Mucosa of descending colon (tissue), 3 donors: Measurements from ENCODE around the gene COQ8B. TPM values are rescaled to one million over a fixed set of nuclear protein-coding genes. Genes with fewer than 3 reads are reported as not detected.
"Not testable (repeated sequence)": the region's sequence is repeated elsewhere in the genome, so short reads cannot be mapped to it uniquely, and the experiment has no call there.

Experiments used
- ATAC-seq: fragments of 200-7000 bp; cut with Tn5 transposase; one replicate; pipeline ENCODE4 v1.9.1; 2020; ENCODE audit warnings: mild to moderate bottlenecking, moderate library complexity
- DNase-seq, 3 donors: peaks; one replicate each; pipeline ENCODE4 v3.0.0-alpha.2; 2020
- H3K36me3 ChIP-seq: fragments of 200-600 bp; one replicate; pipeline ENCODE4 v1.8.0; 2021; ENCODE audit warnings: low read depth, mild to moderate bottlenecking
- H3K4me1 ChIP-seq: fragments of 200-600 bp; one replicate; pipeline ENCODE4 v1.8.0; 2021; ENCODE audit warnings: low read depth, mild to moderate bottlenecking
- H3K4me3 ChIP-seq: fragments of 200-600 bp; one replicate; pipeline ENCODE4 v1.8.0; 2021; ENCODE audit warnings: mild to moderate bottlenecking
- H3K9me3 ChIP-seq: fragments of 200-600 bp; one replicate; pipeline ENCODE4 v1.8.0; 2021; ENCODE audit warnings: mild to moderate bottlenecking
- intact Hi-C, 2 donors: fragments of 100-400 bp; cut with DNase I in 1 of 2; cut with micrococcal nuclease in 1 of 2; formaldehyde crosslinking; loops; one replicate each; pipeline versions ENCODE4 v1.11.0 to v1.11.1; 2022; cut with DNase I, micrococcal nuclease
- total RNA-seq, 3 donors: library from RNA; stranded (reverse); fragmentation: NEBNext Ultra II Directional in 2 of 3; extraction: Animal tissue kit (Norgen Biotek cat#: 25700) in 2 of 3; gene quantifications; one replicate each; pipeline versions ENCODE4 v1.2.1 to v1.2.4, GENCODE V29; 2021 to 2023
- TF ChIP-seq, protein P1 (sequence below): fragments of 200-600 bp; IDR thresholded peaks from one replicate; pipeline ENCODE4 v1.8.0; 2022; ENCODE audit warnings: antibody characterized with exemption, mild to moderate bottlenecking
- donor health status: DM: no; HTN: no; CAD: no; lungs with moderate emphysema.
- donor health status: DM: no; HTN: no; CAD: no.
- donor health status: DM: no; HTN: yes; CAD: no.

COQ8B gene
- total RNA-seq, 3 donors from 2014 or later: 29.9 to 49.2 (median 39.3) TPM

DNA sequence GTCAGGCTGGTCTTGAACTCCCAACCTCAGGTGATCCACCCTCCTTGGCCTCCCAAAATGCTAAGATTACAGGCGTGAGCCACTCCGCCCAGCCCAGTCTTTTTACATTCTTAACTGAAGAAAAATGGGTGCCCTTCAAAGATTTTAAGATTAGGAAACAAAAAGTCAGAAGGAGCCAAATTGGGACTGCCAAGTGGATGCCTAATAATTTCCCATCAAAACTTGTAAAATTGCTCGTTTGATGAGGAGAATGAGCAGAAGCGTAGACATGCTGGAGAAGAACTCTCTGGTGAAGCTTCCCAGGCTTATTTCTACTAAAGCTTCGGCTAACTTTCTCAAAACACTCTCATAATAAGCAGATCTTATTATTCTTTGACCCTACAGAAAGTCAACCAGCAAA is 57.6 kb downstream of the COQ8B start:
- Histone ChIP-seq H3K4me1 (peaks cover 5% of the 10 kb centered on the region), H3K9me3 (no peaks in the 10 kb centered on the region), H3K36me3 (no peaks in the 10 kb centered on the region), H3K4me3 (no peak overlapping the region)
- no peak for DNase-seq
- no peak for ATAC-seq
- TF ChIP-seq, protein P1, sequence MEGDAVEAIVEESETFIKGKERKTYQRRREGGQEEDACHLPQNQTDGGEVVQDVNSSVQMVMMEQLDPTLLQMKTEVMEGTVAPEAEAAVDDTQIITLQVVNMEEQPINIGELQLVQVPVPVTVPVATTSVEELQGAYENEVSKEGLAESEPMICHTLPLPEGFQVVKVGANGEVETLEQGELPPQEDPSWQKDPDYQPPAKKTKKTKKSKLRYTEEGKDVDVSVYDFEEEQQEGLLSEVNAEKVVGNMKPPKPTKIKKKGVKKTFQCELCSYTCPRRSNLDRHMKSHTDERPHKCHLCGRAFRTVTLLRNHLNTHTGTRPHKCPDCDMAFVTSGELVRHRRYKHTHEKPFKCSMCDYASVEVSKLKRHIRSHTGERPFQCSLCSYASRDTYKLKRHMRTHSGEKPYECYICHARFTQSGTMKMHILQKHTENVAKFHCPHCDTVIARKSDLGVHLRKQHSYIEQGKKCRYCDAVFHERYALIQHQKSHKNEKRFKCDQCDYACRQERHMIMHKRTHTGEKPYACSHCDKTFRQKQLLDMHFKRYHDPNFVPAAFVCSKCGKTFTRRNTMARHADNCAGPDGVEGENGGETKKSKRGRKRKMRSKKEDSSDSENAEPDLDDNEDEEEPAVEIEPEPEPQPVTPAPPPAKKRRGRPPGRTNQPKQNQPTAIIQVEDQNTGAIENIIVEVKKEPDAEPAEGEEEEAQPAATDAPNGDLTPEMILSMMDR: no peak
- intact Hi-C loops: no loop called here

DNA sequence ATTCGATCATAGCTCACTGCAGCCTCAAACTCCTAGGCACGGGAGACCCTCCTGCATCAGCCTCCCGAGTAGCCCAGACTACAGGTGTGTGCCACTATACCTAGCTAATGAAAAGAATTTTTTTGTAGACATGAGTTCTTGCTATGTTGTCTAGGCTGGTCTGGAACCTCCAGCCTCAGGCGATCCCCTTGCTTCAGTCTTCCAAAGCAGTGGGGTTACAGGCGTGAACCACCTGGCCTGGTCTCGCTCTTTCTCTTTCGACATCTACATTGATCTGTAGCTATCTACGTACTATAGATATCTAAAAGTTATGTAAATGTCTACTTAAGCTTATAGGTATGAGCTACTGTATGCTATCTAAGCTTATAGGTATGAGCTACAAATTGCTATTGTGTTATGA is 58.7 kb downstream of the COQ8B start:
- ATAC-seq: no peak
- no peaks in the 10 kb centered on the region for H3K36me3 ChIP-seq
- intact Hi-C loops: no loop called here
- no peaks in the 10 kb centered on the region for H3K9me3 ChIP-seq
- DNase-seq: no peak
- H3K4me1 ChIP-seq: no peaks in the 10 kb centered on the region
- TF ChIP-seq, protein P1: no peak
- H3K4me3 ChIP-seq: no peak overlapping the region

DNA sequence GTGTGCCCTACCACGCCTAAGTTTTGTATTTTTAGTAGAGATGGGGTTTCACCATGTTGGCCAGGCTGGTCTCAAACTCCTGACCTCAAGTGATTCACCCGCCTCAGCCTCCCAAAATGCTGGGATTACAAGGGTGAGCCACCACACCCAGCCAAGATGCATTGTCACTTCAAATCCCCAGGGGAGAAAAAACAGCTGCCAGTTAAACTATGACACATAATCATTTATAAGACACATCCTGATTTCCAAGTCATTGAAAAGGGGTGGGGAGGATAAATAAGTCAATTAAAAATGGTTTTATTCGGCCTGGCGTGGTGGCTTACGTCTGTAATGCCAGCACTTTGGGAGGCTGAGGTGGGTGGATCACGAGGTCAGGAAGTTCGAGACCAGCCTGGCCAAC is 61.0 kb downstream of the COQ8B start:
- H3K36me3 ChIP-seq, H3K4me3 ChIP-seq, H3K4me1 ChIP-seq, ATAC-seq, intact Hi-C loops, H3K9me3 ChIP-seq, DNase-seq: not testable (repeated sequence)

DNA sequence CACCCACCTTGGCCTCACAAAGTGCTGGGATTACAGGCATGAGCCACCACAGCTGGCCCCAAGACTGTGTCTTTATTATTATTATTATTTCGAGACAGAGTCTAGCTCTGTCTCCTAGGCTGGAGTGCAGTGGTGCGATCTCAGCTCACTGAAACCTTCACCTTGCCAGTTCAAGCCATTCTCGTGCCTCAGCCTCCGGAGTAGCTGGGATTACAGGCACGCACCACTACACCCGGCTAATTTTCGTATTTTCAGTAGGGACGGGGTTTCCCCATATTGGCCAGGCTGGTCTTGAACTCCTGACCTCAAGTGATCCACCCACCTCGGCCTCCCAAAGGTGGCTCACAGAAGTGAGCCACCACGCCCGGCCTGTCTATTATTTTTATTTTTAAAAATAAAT is 64.4 kb downstream of the COQ8B start:
- H3K4me3 ChIP-seq, H3K9me3 ChIP-seq, DNase-seq, H3K36me3 ChIP-seq, ATAC-seq, intact Hi-C loops, H3K4me1 ChIP-seq: not testable (repeated sequence)

DNA sequence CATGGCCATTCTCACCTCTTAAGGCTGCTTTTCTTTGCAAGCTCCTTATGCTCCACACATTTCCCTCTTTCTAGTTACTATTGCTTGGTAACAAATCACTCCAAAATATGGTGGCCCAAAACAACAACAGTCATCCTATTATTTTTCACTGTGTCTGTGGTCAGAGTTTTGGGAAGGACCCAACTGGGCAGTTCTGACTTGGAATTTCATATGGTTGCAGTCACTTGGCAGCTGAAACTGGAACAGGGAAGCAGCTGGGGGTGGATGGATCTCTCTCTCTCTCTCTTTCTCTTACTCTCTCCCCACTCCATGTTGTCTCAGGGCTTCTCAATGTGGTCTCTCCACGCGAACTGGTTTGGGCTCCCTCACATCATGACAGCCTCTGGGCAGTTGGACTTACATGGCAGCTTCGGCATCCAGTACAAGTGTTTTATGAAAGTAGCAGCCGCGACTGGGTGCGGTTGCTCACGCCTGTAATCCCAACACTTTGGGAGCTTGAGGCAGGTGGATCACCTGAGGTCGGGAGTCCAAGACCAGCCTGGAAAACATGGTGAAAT is 65.9 kb downstream of the COQ8B start:
- peak; percentile 23 for ATAC-seq
- Histone ChIP-seq H3K36me3 (no peaks in the 10 kb centered on the region), H3K4me3 (no peak overlapping the region), H3K4me1 (no peaks in the 10 kb centered on the region), H3K9me3 (no peaks in the 10 kb centered on the region)
- no peak for DNase-seq
- TF ChIP-seq, protein P1: no peak
- intact Hi-C loops: no loop called here

DNA sequence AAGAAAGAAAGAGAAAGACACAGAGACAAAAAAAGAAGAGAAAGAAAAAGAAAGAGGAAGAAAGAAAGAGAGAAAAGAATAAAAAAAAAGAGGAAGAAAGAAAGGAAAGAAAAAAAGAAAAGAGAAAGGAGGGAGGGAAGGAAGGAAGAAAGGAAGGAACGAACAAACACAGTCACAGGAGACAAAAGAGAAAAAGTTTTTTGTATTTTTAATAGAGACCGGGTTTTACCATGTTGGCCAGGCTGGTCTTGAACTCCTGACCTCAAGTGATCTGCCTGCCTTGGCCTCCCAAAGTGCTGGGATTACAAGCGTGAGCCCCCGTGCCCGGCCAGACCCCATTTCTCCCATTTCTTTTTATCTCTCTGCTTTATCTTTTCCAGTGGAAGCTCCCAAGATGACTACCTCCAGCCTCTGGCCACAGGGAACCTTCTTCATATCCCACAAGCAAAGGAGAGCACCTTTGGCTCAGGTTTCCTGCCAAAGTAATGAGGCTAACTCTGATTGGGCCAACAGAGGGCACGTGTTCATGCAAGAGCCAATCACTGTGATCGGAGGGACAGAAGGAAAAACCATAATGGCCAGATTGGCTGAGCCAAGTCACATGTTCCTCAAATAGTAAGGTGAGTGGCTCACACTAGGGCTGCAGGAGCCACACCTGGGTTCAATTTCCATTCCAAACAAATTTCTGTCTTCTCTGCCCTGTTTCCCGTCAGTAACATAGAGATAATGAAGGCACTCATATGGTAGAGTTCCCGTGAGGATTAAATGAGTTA is 66.6 kb downstream of the COQ8B start:
- H3K9me3 ChIP-seq, H3K4me3 ChIP-seq, H3K4me1 ChIP-seq, DNase-seq, H3K36me3 ChIP-seq, intact Hi-C loops, ATAC-seq: not testable (repeated sequence)

DNA sequence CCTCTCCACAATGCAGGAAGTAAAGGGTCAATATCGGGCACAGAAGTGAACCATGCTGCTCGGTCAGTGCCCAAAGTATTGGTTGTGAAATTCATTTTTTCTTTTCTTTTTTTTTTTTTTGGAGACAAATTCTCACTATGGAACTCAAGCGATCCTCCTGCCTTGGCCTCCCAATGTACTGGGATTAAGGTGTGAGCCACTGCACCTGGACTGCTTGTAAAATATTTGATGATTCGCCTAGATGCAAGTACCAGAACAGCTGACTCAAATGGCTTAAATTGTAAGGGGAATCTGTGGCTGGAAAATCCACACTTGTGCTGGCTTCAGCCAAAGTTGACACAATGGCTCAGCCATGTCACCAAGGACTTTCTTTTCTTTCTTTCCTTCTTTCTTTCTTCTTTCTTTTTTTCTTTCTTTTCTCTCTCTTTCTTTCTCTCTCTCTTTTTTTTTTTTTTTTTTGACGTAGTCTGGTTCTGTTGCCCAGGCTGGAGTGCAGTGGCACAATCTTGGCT is 69.9 kb downstream of the COQ8B start:
- Histone ChIP-seq H3K4me3 (no peak overlapping the region), H3K36me3 (no peaks in the 10 kb centered on the region), H3K4me1 (no peaks in the 10 kb centered on the region), H3K9me3 (no peaks in the 10 kb centered on the region)
- TF ChIP-seq, protein P1: no peak
- DNase-seq (no peak), ATAC-seq (no peak)
- intact Hi-C loops: no loop called here
